Vagina (tissue), 2 donors: ENCODE data around the gene EBF3. TPM values are rescaled to one million over a fixed set of nuclear protein-coding genes. Genes with fewer than 3 reads are reported as not detected.

Source experiments
- DNase-seq, 2 donors: peaks; one replicate each; pipeline ENCODE4 v3.0.0-alpha.2; 2017; ENCODE audit errors: extremely low spot score in 2 of 2
- H3K27ac ChIP-seq: fragments of 200-600 bp; sonication (generic); one replicate; pipeline ENCODE4 v1.5.1; 2019
- H3K27me3 ChIP-seq: fragments of 200-600 bp; sonication (generic); one replicate; pipeline ENCODE4 v1.5.1; 2019
- H3K36me3 ChIP-seq, 2 donors: fragments of 200-600 bp; sonication (generic); one replicate each; pipeline ENCODE4 v1.5.1; 2017 to 2019
- H3K4me1 ChIP-seq: fragments of 200-600 bp; sonication (generic); one replicate; pipeline ENCODE4 v1.5.1; 2019
- H3K4me3 ChIP-seq, 2 donors: fragments of 200-600 bp; sonication (generic); 1 replicate in 1 of 2; 2 replicates in 1 of 2; pipeline ENCODE4 v1.5.1; 2016 to 2019
- H3K9me3 ChIP-seq: fragments of 200-600 bp; sonication (generic); one replicate; pipeline ENCODE4 v1.5.1; 2019
- CTCF ChIP-seq, 3 experiments: fragments of 450-650 bp in 2 of 3; fragments of 200-600 bp in 1 of 3; sonication (generic) in 1 of 3; IDR thresholded peaks; one replicate each; pipeline ENCODE4 v1.5.1; 2017 to 2019; ENCODE audit warnings: antibody characterized with exemption in 3 of 3, mild to moderate bottlenecking in 2 of 3, moderate library complexity in 2 of 3
- POLR2A ChIP-seq, 2 donors: fragments of 450-650 bp; IDR thresholded peaks; one replicate each; pipeline ENCODE4 v1.6.1; 2017; ENCODE audit warnings: antibody characterized with exemption in 2 of 2, mild to moderate bottlenecking in 2 of 2, moderate library complexity in 2 of 2
- POLR2AphosphoS5 ChIP-seq, 2 donors: sonication (generic); formaldehyde crosslinking; IDR thresholded peaks; one replicate each; pipeline ENCODE4 v1.9.0; 2017; ENCODE audit warnings: antibody characterized with exemption in 2 of 2, mild to moderate bottlenecking in 2 of 2, low read depth in 1 of 2; ENCODE audit not compliant: insufficient read depth in 1 of 2
- intact Hi-C: fragments of 100-400 bp; cut with DNase I; formaldehyde crosslinking; loops from one replicate; pipeline ENCODE4 v1.15.1; 2023
- total RNA-seq: library from RNA; depleted of rRNA; stranded (reverse); fragments of >200 nt; gene quantifications from one replicate; pipeline ENCODE4 v1.2.3, GENCODE V29; 2016

The EBF3 gene
- total RNA-seq, 1 donor from 2014 or later, result 10.6 TPM

GRCh38 chr10:129800796-129801340, 163.2 kb downstream of the EBF3 start:
- no peaks in the 10 kb centered on the region for H3K36me3 ChIP-seq
- no peak overlapping the region for H3K27ac ChIP-seq
- TF ChIP-seq POLR2A (IDR thresholded peaks at IDR 0.05) (no peak), CTCF (IDR thresholded peaks at IDR 0.05) (no peak), POLR2AphosphoS5 (IDR thresholded peaks at IDR 0.05; ENCODE audit: insufficient read depth in 1 of 2, low read depth in 1 of 2) (no peak)
- DNase-seq, result peak in 1 of 2 donors; percentile 67
- H3K4me3 ChIP-seq, result no peak overlapping the region
- intact Hi-C loops, result no loop called here
- no peaks in the 10 kb centered on the region for H3K4me1 ChIP-seq
- no peaks in the 10 kb centered on the region for H3K27me3 ChIP-seq
- H3K9me3 ChIP-seq, result no peaks in the 10 kb centered on the region

GRCh38 chr10:129799942-129800341, 164.1 kb downstream of the EBF3 start:
- no peak overlapping the region for H3K27ac ChIP-seq
- no peaks in the 10 kb centered on the region for H3K4me1 ChIP-seq
- intact Hi-C loops, result no loop called here
- no peak overlapping the region for H3K4me3 ChIP-seq
- H3K36me3 ChIP-seq, result no peaks in the 10 kb centered on the region
- H3K27me3 ChIP-seq, result no peaks in the 10 kb centered on the region
- DNase-seq, result peak in 1 of 2 donors; percentile 2
- H3K9me3 ChIP-seq, result no peaks in the 10 kb centered on the region
- TF ChIP-seq CTCF (IDR thresholded peaks at IDR 0.05), result no peak
- TF ChIP-seq POLR2A (IDR thresholded peaks at IDR 0.05), result no peak
- TF ChIP-seq POLR2AphosphoS5 (IDR thresholded peaks at IDR 0.05; ENCODE audit: insufficient read depth in 1 of 2, low read depth in 1 of 2), result no peak

GRCh38 chr10:129796710-129797420, 167.2 kb downstream of the EBF3 start:
- H3K27ac ChIP-seq, result no peak overlapping the region
- H3K36me3 ChIP-seq, result no peaks in the 10 kb centered on the region
- no peaks in the 10 kb centered on the region for H3K27me3 ChIP-seq
- TF ChIP-seq POLR2A (IDR thresholded peaks at IDR 0.05) (no peak), POLR2AphosphoS5 (IDR thresholded peaks at IDR 0.05; ENCODE audit: insufficient read depth in 1 of 2, low read depth in 1 of 2) (no peak), CTCF (IDR thresholded peaks at IDR 0.05) (no peak)
- H3K4me3 ChIP-seq, result no peak overlapping the region
- H3K9me3 ChIP-seq, result no peaks in the 10 kb centered on the region
- H3K4me1 ChIP-seq, result no peaks in the 10 kb centered on the region
- DNase-seq, result no peak
- intact Hi-C loops, result no loop called here

GRCh38 chr10:129793996-129794395, 170.1 kb downstream of the EBF3 start:
- intact Hi-C loops, result no loop called here
- no peak overlapping the region for H3K4me3 ChIP-seq
- no peaks in the 10 kb centered on the region for H3K4me1 ChIP-seq
- TF ChIP-seq POLR2A (IDR thresholded peaks at IDR 0.05) (no peak), CTCF (IDR thresholded peaks at IDR 0.05) (no peak), POLR2AphosphoS5 (IDR thresholded peaks at IDR 0.05; ENCODE audit: insufficient read depth in 1 of 2, low read depth in 1 of 2) (no peak)
- no peak overlapping the region for H3K27ac ChIP-seq
- DNase-seq, result no peak
- H3K9me3 ChIP-seq, result no peaks in the 10 kb centered on the region
- no peaks in the 10 kb centered on the region for H3K27me3 ChIP-seq
- no peaks in the 10 kb centered on the region for H3K36me3 ChIP-seq

GRCh38 chr10:129793479-129793878, 170.6 kb downstream of the EBF3 start:
- Histone ChIP-seq H3K36me3 (no peaks in the 10 kb centered on the region), H3K27ac (no peak overlapping the region), H3K9me3 (no peaks in the 10 kb centered on the region), H3K4me1 (no peaks in the 10 kb centered on the region), H3K27me3 (no peaks in the 10 kb centered on the region), H3K4me3 (no peak overlapping the region)
- no peak for DNase-seq
- no peak for TF ChIP-seq CTCF (IDR thresholded peaks at IDR 0.05)
- no peak for TF ChIP-seq POLR2A (IDR thresholded peaks at IDR 0.05)
- TF ChIP-seq POLR2AphosphoS5 (IDR thresholded peaks at IDR 0.05; ENCODE audit: insufficient read depth in 1 of 2, low read depth in 1 of 2), result no peak
- intact Hi-C loops, result no loop called here
